ENCODE data around the gene ERO1B.

DNA sequence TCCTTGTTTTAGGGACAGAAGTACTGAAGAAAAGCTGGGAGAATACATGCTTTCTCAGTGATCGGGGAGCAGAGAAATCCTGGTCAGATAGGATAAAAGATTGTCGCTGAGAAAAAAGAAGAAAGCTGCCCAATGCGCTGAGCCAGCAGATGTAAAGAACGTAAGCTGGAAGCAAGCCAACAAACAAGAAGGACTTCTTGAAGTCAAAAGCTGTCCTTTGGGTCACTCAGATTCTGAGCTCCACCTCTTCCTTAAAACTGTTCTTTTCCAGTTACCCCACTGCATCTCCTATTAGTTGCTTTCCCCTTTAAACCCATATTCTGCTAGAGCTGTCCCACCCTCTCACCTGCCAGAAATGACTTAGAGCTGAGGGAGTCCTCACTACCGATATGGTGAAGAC lies 74.6 kb downstream of the ERO1B start:
- TF ChIP-seq ZNF274 (IDR thresholded peaks at IDR 0.05; ENCODE audit: low read depth, low read length) (no peak), SUZ12 (IDR thresholded peaks at IDR 0.05; ENCODE audit: extremely low read depth, insufficient read depth, insufficient read length) (no peak)

All from NT2/D1 (cell line).